ENCODE data around the gene MIB2.

GRCh38 chr1:1609822-1610485, 5.3 kb upstream of the MIB2 start:
- no peak for TF ChIP-seq CTCF (conservative IDR thresholded peaks at IDR 0.05; ENCODE audit: low read depth, low read length)
- no peak for TF ChIP-seq POLR2A (IDR thresholded peaks at IDR 0.05; ENCODE audit: low read depth, low read length)
- no peak for TF ChIP-seq NFE2L2 (IDR thresholded peaks at IDR 0.05; ENCODE audit: low read depth, low read length)
- TF ChIP-seq SMC3 (IDR thresholded peaks at IDR 0.05; ENCODE audit: low read depth, low read length) = no peak
- TF ChIP-seq USF2 (IDR thresholded peaks at IDR 0.05; ENCODE audit: low read depth, low read length) = no peak
- no peak for TF ChIP-seq RAD21 (IDR thresholded peaks at IDR 0.05; ENCODE audit: low read length)
- no peak for TF ChIP-seq FOS (IDR thresholded peaks at IDR 0.05; ENCODE audit: low read depth, low read length)
